Stimulated activated naive CD4-positive, alpha-beta T cell (primary cell): ENCODE data around the gene SLC22A23.

ENCODE experiments used
- DNase-seq, 6 experiments: peaks; one replicate each; lab custom pipeline; 2025; lab: John Stamatoyannopoulos, UW

The SLC22A23 gene

DNA sequence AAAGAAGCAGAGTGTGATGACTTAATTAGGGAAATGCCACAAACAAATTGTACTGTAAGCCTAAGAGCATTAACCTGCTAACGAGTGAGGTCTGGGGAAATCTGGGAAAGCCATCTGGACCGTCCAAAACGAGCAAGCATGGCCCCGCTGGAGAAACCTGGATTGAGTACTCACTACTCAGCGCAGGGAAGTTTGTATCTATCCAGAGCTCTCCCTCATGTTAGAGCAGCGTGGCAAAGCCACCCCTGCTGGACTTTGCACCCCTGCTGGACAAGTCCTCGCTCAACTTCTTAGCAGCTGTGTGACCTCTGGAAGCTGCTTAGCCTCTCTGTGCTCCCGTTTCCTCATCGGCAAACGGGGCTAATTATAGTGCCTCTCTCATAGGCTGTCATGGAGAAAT is 160.8 kb downstream of the SLC22A23 start:
- no peak for DNase-seq

DNA sequence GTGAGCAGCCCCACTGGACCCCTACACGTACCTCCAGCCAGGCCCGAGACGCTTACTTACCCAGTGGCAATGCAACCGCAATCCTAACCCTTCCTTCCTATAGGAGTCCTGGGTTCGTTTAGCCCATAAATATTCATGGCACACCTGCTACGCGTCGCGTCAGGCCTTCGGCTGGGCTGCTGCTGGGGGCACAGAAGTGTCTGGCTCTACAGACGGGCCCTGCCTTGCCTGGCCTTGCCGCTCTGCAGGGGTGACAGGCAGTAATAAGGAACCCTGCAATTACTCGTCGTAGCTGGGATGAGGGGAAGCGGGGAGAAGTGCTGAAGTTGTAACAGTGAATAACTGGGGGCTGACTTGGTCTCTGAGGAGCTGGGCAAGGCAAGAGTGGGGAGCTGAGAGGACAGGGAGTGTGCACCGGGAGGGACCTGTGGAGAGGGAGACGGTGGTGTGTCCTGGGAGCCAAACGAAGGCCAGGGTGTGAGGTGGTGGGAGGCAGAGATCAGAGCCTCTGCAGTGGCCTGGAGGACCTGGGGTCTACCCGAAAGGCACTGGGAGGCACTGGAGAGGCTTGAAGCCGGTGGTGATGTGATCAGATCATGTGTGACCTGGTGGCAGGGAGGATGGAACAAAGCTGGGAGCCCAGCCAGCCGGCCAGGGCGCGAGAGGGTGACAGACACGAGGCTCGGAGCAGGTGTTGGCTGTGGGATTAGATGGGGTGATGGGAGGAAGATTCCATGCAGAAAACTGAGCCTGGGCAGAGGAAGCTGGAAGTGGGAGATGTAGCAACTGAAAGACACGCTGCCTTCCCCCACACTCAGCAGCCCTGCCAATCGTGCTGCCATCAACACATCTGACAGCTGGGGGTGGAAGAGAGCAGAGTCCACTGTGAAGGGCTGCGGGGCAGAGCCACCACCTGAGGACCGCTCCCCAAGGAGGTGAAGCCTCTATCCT is 161.7 kb downstream of the SLC22A23 start:
- no peak for DNase-seq

DNA sequence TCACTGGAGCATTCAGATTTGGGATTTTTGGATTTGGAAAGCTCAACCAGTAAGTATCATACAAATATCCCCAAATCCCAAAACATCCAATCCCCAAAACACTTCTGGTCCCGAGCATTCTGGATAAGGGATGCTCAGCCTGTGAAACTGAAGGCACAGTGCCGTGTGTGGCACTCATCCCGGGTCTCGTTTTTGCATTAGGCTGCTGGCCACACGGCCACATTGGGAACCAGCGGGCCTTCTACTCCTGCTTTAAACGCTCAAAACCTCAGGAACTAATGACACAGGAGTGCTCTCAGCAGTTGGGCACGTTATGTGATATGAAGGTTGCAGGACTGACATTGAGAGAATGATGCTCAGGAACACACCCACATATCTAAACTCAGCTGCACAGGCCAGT is 162.5 kb downstream of the SLC22A23 start:
- DNase-seq, result no peak

DNA sequence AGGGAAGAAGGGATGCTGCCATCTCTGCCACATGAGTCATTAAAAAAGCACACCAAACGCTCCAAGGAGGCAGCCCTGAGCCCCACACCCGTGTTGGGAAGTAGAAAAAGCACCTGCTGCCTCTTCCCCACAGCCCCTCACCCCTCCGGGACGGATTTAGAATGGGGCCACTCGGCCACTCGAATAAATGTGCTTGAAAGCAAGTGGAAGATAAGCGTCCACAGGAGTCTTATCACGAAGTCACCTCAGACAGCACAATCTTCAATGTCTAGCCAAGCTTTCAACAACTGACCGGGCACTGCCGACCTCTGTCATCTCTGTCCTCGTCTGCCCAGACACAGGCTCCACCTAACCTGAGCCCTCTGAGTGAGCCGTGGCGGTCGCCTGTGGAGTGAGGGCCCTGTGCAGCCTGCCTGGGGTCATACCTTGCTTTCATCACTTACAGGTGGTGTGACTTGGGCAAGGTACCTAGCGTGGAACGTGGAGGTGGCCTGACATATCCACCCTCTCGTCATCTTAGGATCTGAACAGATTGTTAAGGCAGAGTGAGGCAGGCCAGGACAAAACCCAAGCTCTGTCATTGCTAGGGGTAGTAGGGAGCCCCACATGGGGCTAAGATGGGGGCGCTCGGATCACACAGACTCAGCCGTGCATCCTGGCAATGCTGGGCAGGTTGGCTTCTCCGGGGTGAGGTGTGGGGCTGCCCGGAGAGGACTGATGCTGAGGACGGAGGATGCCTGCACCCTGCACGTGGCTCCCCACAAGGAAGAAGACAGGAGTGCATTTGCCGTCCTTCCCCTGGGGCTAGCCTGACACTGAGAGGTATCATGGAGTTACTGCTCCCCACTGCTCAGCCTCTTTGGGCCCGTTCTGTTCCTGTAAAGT is 163.3 kb downstream of the SLC22A23 start:
- DNase-seq, result no peak

GRCh38 chr6:3292431-3293197 is 164.2 kb downstream of the SLC22A23 start:
- no peak for DNase-seq

DNA sequence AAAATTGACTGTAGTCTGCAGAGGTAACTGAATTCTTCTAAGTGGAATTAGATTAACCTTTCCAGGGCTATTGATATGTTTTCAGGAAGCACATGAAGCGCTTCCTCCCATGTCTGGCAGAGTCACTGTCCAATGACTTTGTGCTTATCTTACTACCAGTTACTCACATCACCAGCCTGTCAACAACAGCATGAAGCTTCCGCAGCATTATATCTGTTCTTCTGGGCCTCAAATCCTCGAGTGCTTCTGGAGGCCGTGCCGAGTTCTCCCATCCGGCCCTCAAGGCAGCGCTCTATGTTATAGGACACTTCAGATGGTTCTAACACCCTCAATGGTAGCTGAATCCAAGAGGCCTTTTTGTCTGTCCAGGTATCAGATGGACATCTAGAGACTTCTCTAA is 164.9 kb downstream of the SLC22A23 start:
- no peak for DNase-seq

DNA sequence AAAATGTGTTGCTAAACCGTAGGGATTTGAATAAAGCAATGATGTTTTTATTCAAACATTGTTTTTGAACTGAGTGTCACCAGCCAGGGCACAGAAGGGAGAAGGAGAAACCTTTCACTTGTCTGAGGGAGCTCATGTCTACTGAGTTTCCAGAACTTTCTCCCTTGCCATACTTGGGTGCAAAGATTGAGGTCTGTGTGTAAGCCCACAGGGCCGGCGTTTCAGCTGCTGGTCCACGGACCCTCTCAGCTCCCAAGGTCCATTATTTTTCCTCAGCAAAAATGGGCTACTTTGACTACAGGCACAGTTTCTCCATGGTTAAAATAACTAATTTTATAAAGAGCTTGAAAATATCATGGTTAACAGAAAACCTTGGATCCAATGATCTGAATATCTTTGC is 165.5 kb downstream of the SLC22A23 start:
- no peak for DNase-seq

DNA sequence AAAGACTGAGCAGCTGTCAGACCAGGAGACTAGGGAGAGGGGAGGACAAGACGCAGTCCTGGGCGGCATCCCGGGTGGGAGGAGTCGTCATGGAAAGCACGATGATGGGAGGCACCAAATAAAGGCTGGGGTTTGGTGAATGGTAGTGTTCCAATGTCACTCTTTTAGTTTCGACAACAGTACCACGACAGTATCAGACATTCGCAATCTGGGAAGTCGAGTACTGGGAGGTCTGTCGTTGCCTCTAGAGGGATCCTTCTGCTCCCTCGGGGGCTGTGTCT is 166.0 kb downstream of the SLC22A23 start:
- DNase-seq, result no peak

- no peak for DNase-seq
These were observed 166.5 kb downstream of the SLC22A23 start for GRCh38 chr6:3290149-3290930.

DNA sequence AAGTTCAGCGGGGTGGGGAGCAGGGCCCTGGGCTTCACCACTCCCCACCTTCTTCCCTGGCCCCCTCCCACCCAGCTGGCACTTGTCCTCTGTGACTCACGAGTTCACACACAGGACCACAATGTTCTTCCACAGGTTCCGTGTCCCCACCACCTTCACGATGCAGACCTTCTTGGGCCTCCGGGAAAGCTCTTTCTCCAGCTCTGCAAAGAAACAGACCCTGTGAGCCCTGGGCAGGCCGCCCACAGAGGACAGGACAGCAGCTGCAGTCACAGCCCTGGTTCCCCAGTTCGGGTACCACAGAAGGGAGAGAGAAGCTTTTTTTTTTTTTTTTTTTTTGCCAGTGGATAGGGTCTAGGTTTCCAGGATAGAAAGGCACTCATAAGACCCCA is 167.2 kb downstream of the SLC22A23 start:
- no peak for DNase-seq

GRCh38 chr6:3288711-3289663 is 167.9 kb downstream of the SLC22A23 start:
- DNase-seq, result no peak

GRCh38 chr6:3287976-3288707 is 168.7 kb downstream of the SLC22A23 start:
- no peak for DNase-seq

- no peak for DNase-seq
These were observed 169.5 kb downstream of the SLC22A23 start for GRCh38 chr6:3287308-3287707.

DNA sequence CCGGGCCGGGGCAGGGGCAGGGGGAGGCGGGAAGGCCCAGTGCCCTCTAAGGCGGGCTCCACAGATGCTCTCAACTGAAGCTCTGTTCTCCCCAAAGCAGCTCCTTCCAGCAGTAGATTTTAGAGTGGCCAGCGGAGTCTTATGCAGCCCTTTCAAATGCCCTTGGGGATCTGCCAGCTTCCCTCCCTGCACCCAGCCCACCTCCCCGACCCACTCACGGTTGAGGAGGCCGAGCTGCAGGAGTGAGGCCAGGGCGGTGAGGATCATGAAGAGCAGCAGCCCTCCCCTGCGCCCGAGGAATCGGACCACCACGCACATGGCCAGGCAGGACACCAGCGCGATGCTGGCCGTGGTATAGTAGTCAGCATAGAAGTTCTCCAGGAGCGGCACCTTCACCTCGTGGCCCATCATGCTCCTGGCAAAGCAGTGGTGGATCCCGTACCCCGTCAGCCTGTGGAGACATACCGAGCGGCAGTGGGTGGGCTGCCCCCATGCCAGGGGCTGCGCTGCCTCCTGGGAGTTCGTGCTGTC is 170.1 kb downstream of the SLC22A23 start:
- DNase-seq, result no peak

- no peak for DNase-seq
These were observed 171.1 kb downstream of the SLC22A23 start for GRCh38 chr6:3285732-3286131.

GRCh38 chr6:3285049-3285639 is 171.7 kb downstream of the SLC22A23 start:
- no peak for DNase-seq

DNA sequence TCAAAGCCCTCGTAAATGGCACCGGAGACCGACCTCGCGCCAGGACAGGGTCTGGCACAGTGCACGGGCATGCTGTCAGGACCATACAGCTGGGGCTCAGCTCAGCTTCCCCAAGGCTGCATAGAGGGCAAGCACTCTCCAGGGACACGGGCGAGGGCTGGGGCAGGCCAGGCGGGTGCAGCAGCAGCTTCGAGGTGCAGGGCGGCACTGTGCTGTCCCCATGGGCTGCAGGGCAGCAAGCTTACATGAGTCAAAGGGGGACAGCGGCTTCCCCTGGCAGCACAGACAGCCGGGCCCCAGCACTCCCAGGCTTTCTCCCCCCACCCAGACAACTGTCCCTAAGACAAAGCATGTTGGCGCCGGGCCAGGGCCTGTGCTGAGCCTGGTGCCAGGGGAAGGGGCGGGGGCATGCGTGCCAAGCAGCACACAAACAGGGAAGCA is 172.4 kb downstream of the SLC22A23 start:
- DNase-seq, result no peak

- DNase-seq, result no peak
These were observed 173.0 kb downstream of the SLC22A23 start for GRCh38 chr6:3283641-3284435.
